HS-5 (cell line): ENCODE data around the gene LHFPL6.

Experiments
- DNase-seq: peaks from one replicate; pipeline ENCODE4 v3.0.0-alpha.2; 2012; ENCODE audit warnings: low read depth

The LHFPL6 gene

GRCh38 chr13:39602614-39603366 is at the start of gene LHFPL6:
Gene LHFPL6 (minus strand): TSS chr13:39603193.
- no peak for DNase-seq

GRCh38 chr13:39646122-39646521 is 43.1 kb upstream of the LHFPL6 start:
- no peak for DNase-seq

- no peak for DNase-seq
Observed at GRCh38 chr13:39641645-39642044, 38.7 kb upstream of the LHFPL6 start.

GRCh38 chr13:39637890-39638289 is 34.9 kb upstream of the LHFPL6 start:
- DNase-seq: no peak

- no peak for DNase-seq
Observed at GRCh38 chr13:39635564-39635963, 32.6 kb upstream of the LHFPL6 start.

- DNase-seq: no peak
Observed at GRCh38 chr13:39632994-39633393, 30.0 kb upstream of the LHFPL6 start.

- DNase-seq: no peak
Observed at GRCh38 chr13:39631307-39631706, 28.3 kb upstream of the LHFPL6 start.

- DNase-seq: no peak
Observed at GRCh38 chr13:39623466-39623865, 20.5 kb upstream of the LHFPL6 start.

GRCh38 chr13:39618561-39618960 is 15.6 kb upstream of the LHFPL6 start:
- DNase-seq: no peak

- no peak for DNase-seq
Observed at GRCh38 chr13:39616087-39616694, 13.2 kb upstream of the LHFPL6 start.

- no peak for DNase-seq
Observed at GRCh38 chr13:39612023-39612637, 9.1 kb upstream of the LHFPL6 start.

GRCh38 chr13:39607876-39608275 is 4.9 kb upstream of the LHFPL6 start:
- DNase-seq: no peak

- no peak for DNase-seq
Observed at GRCh38 chr13:39605677-39606320, 2.8 kb upstream of the LHFPL6 start.

- DNase-seq: no peak
Observed at GRCh38 chr13:39604756-39605155, 1.8 kb upstream of the LHFPL6 start.

GRCh38 chr13:39603424-39603947 is 493 bp upstream of the LHFPL6 start:
- DNase-seq: no peak

- no peak for DNase-seq
Observed at GRCh38 chr13:39602277-39602613, 748 bp downstream of the LHFPL6 start.

GRCh38 chr13:39601636-39602035 is 1.4 kb downstream of the LHFPL6 start:
- no peak for DNase-seq

- no peak for DNase-seq
Observed at GRCh38 chr13:39600766-39601165, 2.2 kb downstream of the LHFPL6 start.

- no peak for DNase-seq
Observed at GRCh38 chr13:39599842-39600241, 3.2 kb downstream of the LHFPL6 start.

GRCh38 chr13:39599012-39599411 is 4.0 kb downstream of the LHFPL6 start:
- no peak for DNase-seq

GRCh38 chr13:39597838-39598237 is 5.2 kb downstream of the LHFPL6 start:
- no peak for DNase-seq

GRCh38 chr13:39596685-39597084 is 6.3 kb downstream of the LHFPL6 start:
- no peak for DNase-seq

GRCh38 chr13:39596176-39596575 is 6.8 kb downstream of the LHFPL6 start:
- no peak for DNase-seq
